HCT116 (cell line): Measurements from ENCODE around the gene ACSS1. TPM values are rescaled to one million over a fixed set of nuclear protein-coding genes. Genes with fewer than 3 reads are reported as not detected.

Experiments used
- ATAC-seq: fragments of 200-7000 bp; cut with Tn5 transposase; 2 replicates; pipeline ENCODE4 v1.9.1; 2020; ENCODE audit warnings: mild to moderate bottlenecking, moderate library complexity
- BruUV-seq: library from RNA; stranded (reverse); fragments of 400-500 nt; replicated peaks from 2 replicates; lab custom pipeline; 2021; lab: Mats Ljungman, UMichigan
- CTCF ChIA-PET: fragments of 300-600 bp; sonication (Branson Sonifier 250); formaldehyde crosslinking; loops from one replicate; lab custom pipeline; 2021; ENCODE audit warnings: antibody characterized with exemption; lab: Charles Lee
- POLR2A ChIA-PET: fragments of 300-600, 350-600 bp; sonication (Branson Sonifier 250); formaldehyde crosslinking; loops from one replicate; lab custom pipeline; 2021; ENCODE audit warnings: antibody characterized with exemption; lab: Charles Lee
- RAD21 ChIA-PET, 2 experiments: fragments of 300-600 bp; sonication (Branson Sonifier 250); formaldehyde crosslinking; loops; one replicate each; lab custom pipeline; 2023; ENCODE audit warnings: low total read pairs in 2 of 2; ENCODE audit not compliant: uncharacterized antibody in 2 of 2, unreplicated experiment in 2 of 2, low non-redundant PET in 1 of 2; lab: Charles Lee
- DNase-seq: peaks from one replicate; pipeline ENCODE4 v3.0.0-alpha.2; 2010; ENCODE audit warnings: low read depth, low spot score
- H2AFZ ChIP-seq: fragments of 200-600 bp; shearing (Covaris generic), sonication (generic); 2 replicates; pipeline ENCODE4 v1.6.1; 2017; ENCODE audit warnings: low read depth, mixed run types, mixed read lengths, antibody characterized with exemption, low read length; ENCODE audit not compliant: poor library complexity, severe bottlenecking
- H3K27ac ChIP-seq: 2 replicates; pipeline ENCODE4 v1.5.1; 2012; ENCODE audit warnings: low read depth, low read length
- H3K27me3 ChIP-seq: fragments of 200-600 bp; sonication (generic); 2 replicates; pipeline ENCODE4 v1.6.1; 2016; ENCODE audit warnings: mixed run types, low read length, mixed read lengths; ENCODE audit not compliant: insufficient read depth
- H3K36me3 ChIP-seq, 2 experiments: fragments of 200-500 bp in 1 of 2; fragments of 200-600 bp in 1 of 2; sonication (Bioruptor generic) in 1 of 2; sonication (generic) in 1 of 2; 2 replicates each; pipeline versions ENCODE4 v1.5.1 to v1.6.1; 2014 to 2016; ENCODE audit warnings: low read length in 2 of 2, inconsistent platforms in 1 of 2, mixed read lengths in 1 of 2, mixed run types in 1 of 2; ENCODE audit not compliant: insufficient read depth in 2 of 2, control insufficient read depth in 1 of 2
- H3K4me1 ChIP-seq, 2 experiments: fragments of 200-600 bp in 1 of 2; sonication (generic) in 1 of 2; 2 replicates each; pipeline versions ENCODE4 v1.5.1 to v1.6.1; 2012 to 2017; ENCODE audit warnings: low read length in 2 of 2, inconsistent platforms in 1 of 2, mild to moderate bottlenecking in 1 of 2, mixed read lengths in 1 of 2, mixed run types in 1 of 2, moderate library complexity in 1 of 2; ENCODE audit not compliant: insufficient read depth in 2 of 2, control insufficient read depth in 1 of 2
- H3K4me2 ChIP-seq: fragments of 200-600 bp; sonication (generic); 2 replicates; pipeline ENCODE4 v1.6.1; 2017; ENCODE audit warnings: mixed run types, low read length, mixed read lengths
- H3K4me3 ChIP-seq, 2 experiments: fragments of 200-600 bp in 1 of 2; sonication (generic) in 1 of 2; replicated peaks in 1 of 2; 2 replicates each; pipeline ENCODE4 v1.5.1; 2011 to 2016; ENCODE audit warnings: low read length in 2 of 2, control low read depth in 1 of 2, low read depth in 1 of 2, mild to moderate bottlenecking in 1 of 2, mixed read lengths in 1 of 2, mixed run types in 1 of 2
- H3K79me2 ChIP-seq: fragments of 200-600 bp; sonication (generic); 2 replicates; pipeline ENCODE4 v1.6.1; 2017; ENCODE audit warnings: mild to moderate bottlenecking, mixed run types, low read length, moderate library complexity, mixed read lengths; ENCODE audit not compliant: insufficient read depth
- H3K9ac ChIP-seq: fragments of 200-600 bp; sonication (generic); 2 replicates; pipeline ENCODE4 v1.6.1; 2016; ENCODE audit warnings: low read length, mixed read lengths
- H3K9me2 ChIP-seq: fragments of 200-600 bp; sonication (generic), shearing (Covaris generic); 2 replicates; pipeline ENCODE4 v1.6.1; 2017; ENCODE audit warnings: mixed run types, mild to moderate bottlenecking, moderate library complexity; ENCODE audit not compliant: insufficient read depth
- H3K9me3 ChIP-seq, 2 experiments: fragments of 200-500 bp in 1 of 2; fragments of 200-600 bp in 1 of 2; sonication (Bioruptor generic) in 1 of 2; sonication (generic) in 1 of 2; 2 replicates each; pipeline ENCODE4 v1.6.1; 2014 to 2017; ENCODE audit warnings: low read length in 2 of 2, mixed read lengths in 2 of 2, inconsistent platforms in 1 of 2, low read depth in 1 of 2, mild to moderate bottlenecking in 1 of 2, mixed run types in 1 of 2, moderate library complexity in 1 of 2; ENCODE audit not compliant: control insufficient read depth in 1 of 2, insufficient read depth in 1 of 2
- H4K20me1 ChIP-seq: fragments of 200-600 bp; sonication (generic), shearing (Covaris generic); 2 replicates; pipeline ENCODE4 v1.6.1; 2017; ENCODE audit warnings: mixed run types, mild to moderate bottlenecking, moderate library complexity; ENCODE audit not compliant: insufficient read depth
- ATF3 ChIP-seq: IDR thresholded peaks from 2 replicates; pipeline ENCODE4 v1.6.1; 2012
- CBX3 ChIP-seq: IDR thresholded peaks from 2 replicates; pipeline ENCODE4 v1.6.1; 2012; ENCODE audit warnings: low read depth
- EGR1 ChIP-seq: IDR thresholded peaks from 2 replicates; pipeline ENCODE4 v1.6.1; 2012; ENCODE audit warnings: low read depth
- EZH2 ChIP-seq: fragments of 200-600 bp; sonication (generic); IDR thresholded peaks from 2 replicates; pipeline ENCODE4 v1.6.1; 2017; ENCODE audit warnings: antibody characterized with exemption, mixed run types
- EZH2phosphoT487 ChIP-seq: fragments of 200-600 bp; IDR thresholded peaks from 2 replicates; pipeline ENCODE4 v1.6.1; 2018; ENCODE audit warnings: antibody characterized with exemption, borderline replicate concordance
- MAX ChIP-seq: IDR thresholded peaks from 2 replicates; pipeline ENCODE4 v1.6.1; 2012
- POLR2A ChIP-seq: IDR thresholded peaks from 2 replicates; pipeline ENCODE4 v1.7.0; 2011; ENCODE audit warnings: borderline replicate concordance; ENCODE audit not compliant: insufficient read depth, insufficient read length; ENCODE audit errors: extremely low read depth
- POLR2AphosphoS5 ChIP-seq: IDR thresholded peaks from 2 replicates; pipeline ENCODE4 v1.6.1; 2011; ENCODE audit warnings: mild to moderate bottlenecking, low read depth, low read length, moderate library complexity
- RAD21 ChIP-seq: IDR thresholded peaks from 2 replicates; pipeline ENCODE4 v1.6.1; 2012; ENCODE audit warnings: low read depth, mild to moderate bottlenecking
- REST ChIP-seq: IDR thresholded peaks from 2 replicates; pipeline ENCODE4 v1.6.1; 2012; ENCODE audit warnings: low read depth
- SIN3A ChIP-seq: IDR thresholded peaks from 2 replicates; pipeline ENCODE4 v1.6.1; 2012; ENCODE audit warnings: low read depth
- SP1 ChIP-seq: IDR thresholded peaks from 2 replicates; pipeline ENCODE4 v1.6.1; 2012; ENCODE audit warnings: low read depth
- SRF ChIP-seq: IDR thresholded peaks from 2 replicates; pipeline ENCODE4 v1.6.1; 2012; ENCODE audit warnings: low read depth
- TCF7L2 ChIP-seq: IDR thresholded peaks from 2 replicates; pipeline ENCODE4 v1.7.0; 2011; ENCODE audit warnings: borderline replicate concordance, inconsistent platforms; ENCODE audit not compliant: insufficient read depth, insufficient read length; ENCODE audit errors: extremely low read depth
- YY1 ChIP-seq: IDR thresholded peaks from 2 replicates; pipeline ENCODE4 v1.6.1; 2011; ENCODE audit warnings: low read length, low read depth, moderate library complexity, mild to moderate bottlenecking; ENCODE audit not compliant: insufficient replicate concordance; ENCODE audit errors: extremely low read depth
- intact Hi-C: fragments of 100-400 bp; cut with micrococcal nuclease; formaldehyde crosslinking; loops from 2 replicates; pipeline ENCODE4 v1.10.0; 2022
- total RNA-seq: library from RNA; stranded (reverse); gene quantifications from one replicate; pipeline ENCODE4 v1.2.1, GENCODE V29; 2021; ENCODE audit not compliant: unreplicated experiment

ACSS1 gene
- total RNA-seq, 1 experiment from 2014 or later, result 0.27 TPM

- TF ChIP-seq REST, result no peak
Observed at GRCh38 chr20:24969186-24970029, 88.5 kb downstream of the ACSS1 start (continued).

GRCh38 chr20:24968278-24968800, 89.6 kb downstream of the ACSS1 start:
- intact Hi-C loops, result no loop called here
- Histone ChIP-seq H3K4me3 (no peak overlapping the region), H3K9me2 (no peaks in the 10 kb centered on the region), H3K4me2 (no peak overlapping the region), H2AFZ (no peak overlapping the region), H3K9ac (no peak overlapping the region), H3K9me3 (no peaks in the 10 kb centered on the region), H4K20me1 (no peaks in the 10 kb centered on the region), H3K79me2 (no peaks in the 10 kb centered on the region), H3K27me3 (no peaks in the 10 kb centered on the region), H3K27ac (no peak overlapping the region), H3K36me3 (peaks cover 30 to 32% of the 10 kb centered on the region in 2 experiments), H3K4me1 (no peaks in the 10 kb centered on the region)
- ChIA-PET CTCF (no interaction called here), RAD21 (no interaction called here), POLR2A (no interaction called here)
- no TSS peak for BruUV-seq
- no peak for DNase-seq
- ATAC-seq, result no peak
- TF ChIP-seq SIN3A (no peak), EGR1 (no peak), CBX3 (no peak), REST (no peak), POLR2AphosphoS5 (no peak), RAD21 (no peak), MAX (no peak), EZH2 (no peak), TCF7L2 (no peak), EZH2phosphoT487 (no peak), SP1 (no peak), YY1 (no peak), POLR2A (no peak), ATF3 (no peak), SRF (no peak)
